Tibial nerve (tissue), 4 donors: ENCODE results near the gene S1PR3. TPM values are rescaled to one million over a fixed set of nuclear protein-coding genes. Genes with fewer than 3 reads are reported as not detected.

Source experiments
- DNase-seq, 2 donors: peaks; one replicate each; pipeline ENCODE4 v3.0.0-alpha.2; 2019; ENCODE audit warnings: low spot score in 2 of 2
- H3K27ac ChIP-seq, 4 donors: fragments of 200-600 bp; sonication (generic) in 3 of 4; one replicate each; pipeline ENCODE4 v1.5.1; 2017 to 2019; ENCODE audit warnings: mild to moderate bottlenecking in 1 of 4
- H3K27me3 ChIP-seq, 2 donors: fragments of 200-600 bp; sonication (generic) in 1 of 2; one replicate each; pipeline versions ENCODE4 v1.5.1 to v1.6.0; 2017 to 2019
- H3K36me3 ChIP-seq, 3 donors: fragments of 200-600 bp; sonication (generic); one replicate each; pipeline ENCODE4 v1.5.1; 2018 to 2019
- H3K4me1 ChIP-seq, 4 donors: fragments of 200-600 bp; sonication (generic) in 3 of 4; one replicate each; pipeline ENCODE4 v1.5.1; 2017 to 2019
- H3K4me3 ChIP-seq, 4 donors: fragments of 200-600 bp; sonication (generic) in 3 of 4; one replicate each; pipeline ENCODE4 v1.5.1; 2017 to 2019; ENCODE audit warnings: mild to moderate bottlenecking in 1 of 4, moderate library complexity in 1 of 4
- H3K9me3 ChIP-seq, 4 donors: fragments of 200-600 bp; sonication (generic) in 3 of 4; one replicate each; pipeline ENCODE4 v1.5.1; 2017 to 2019
- CTCF ChIP-seq, 5 experiments: fragments of 200-600 bp in 3 of 5; fragments of 450-650 bp in 2 of 5; sonication (generic) in 3 of 5; IDR thresholded peaks; one replicate each; pipeline ENCODE4 v1.5.1; 2016 to 2019; ENCODE audit warnings: antibody characterized with exemption in 5 of 5, mild to moderate bottlenecking in 3 of 5, moderate library complexity in 2 of 5
- EP300 ChIP-seq, 2 donors: sonication (generic); formaldehyde crosslinking; IDR thresholded peaks; one replicate each; pipeline ENCODE4 v1.6.1; 2017; ENCODE audit warnings: antibody characterized with exemption in 2 of 2, mild to moderate bottlenecking in 1 of 2
- POLR2A ChIP-seq, 2 donors: fragments of 450-650 bp; IDR thresholded peaks; one replicate each; pipeline ENCODE4 v1.6.1; 2017; ENCODE audit warnings: antibody characterized with exemption in 2 of 2, mild to moderate bottlenecking in 2 of 2, moderate library complexity in 2 of 2
- WGBS, 2 donors: methylation state at CpG; one replicate each; pipeline ENCODE4 v1.1.5; 2018; 5-methylcytosine and 5-hydroxymethylcytosine counted together
- total RNA-seq, 4 donors: library from RNA; depleted of rRNA; stranded (reverse); fragments of >200 nt; gene quantifications; one replicate each; pipeline ENCODE4 v1.1.0, GENCODE V29; 2016

S1PR3 gene
- total RNA-seq, 4 donors from 2014 or later = 13.0 to 25.8 (median 14.5) TPM

- 86 to 87% methylated on average over 4 of the region's 4 CpGs for WGBS, 2 donors
- peaks cover 0 to 11% (median 0%) of the 10 kb centered on the region in 4 donors for H3K9me3 ChIP-seq
- no peaks in the 10 kb centered on the region for H3K4me1 ChIP-seq
- TF ChIP-seq POLR2A (IDR thresholded peaks at IDR 0.05) (no peak), EP300 (IDR thresholded peaks at IDR 0.05) (no peak), CTCF (IDR thresholded peaks at IDR 0.05) (no peak)
- no peaks in the 10 kb centered on the region for H3K36me3 ChIP-seq
- no peak overlapping the region for H3K27ac ChIP-seq
- H3K4me3 ChIP-seq = no peak overlapping the region
- no peaks in the 10 kb centered on the region for H3K27me3 ChIP-seq
- no peak for DNase-seq
These were observed 22.5 kb upstream of the S1PR3 start for GRCh38 chr9:88968799-88969198.

GRCh38 chr9:88969646-88970373, 21.5 kb upstream of the S1PR3 start:
- Histone ChIP-seq H3K27me3 (no peaks in the 10 kb centered on the region), H3K9me3 (peaks cover 0 to 11% (median 0%) of the 10 kb centered on the region in 4 donors), H3K4me3 (no peak overlapping the region), H3K4me1 (no peaks in the 10 kb centered on the region), H3K27ac (no peak overlapping the region), H3K36me3 (no peaks in the 10 kb centered on the region)
- DNase-seq = no peak
- 81 to 84% methylated on average over 8 of the region's 8 CpGs for WGBS, 2 donors
- no peak for TF ChIP-seq POLR2A (IDR thresholded peaks at IDR 0.05)
- no peak for TF ChIP-seq EP300 (IDR thresholded peaks at IDR 0.05)
- TF ChIP-seq CTCF (IDR thresholded peaks at IDR 0.05) = no peak

GRCh38 chr9:88971131-88971960, 19.9 kb upstream of the S1PR3 start:
- no peak overlapping the region for H3K4me3 ChIP-seq
- H3K27me3 ChIP-seq = no peaks in the 10 kb centered on the region
- H3K36me3 ChIP-seq = no peaks in the 10 kb centered on the region
- no peak for TF ChIP-seq EP300 (IDR thresholded peaks at IDR 0.05)
- TF ChIP-seq POLR2A (IDR thresholded peaks at IDR 0.05) = no peak
- TF ChIP-seq CTCF (IDR thresholded peaks at IDR 0.05) = no peak
- peaks cover 0 to 11% (median 0%) of the 10 kb centered on the region in 4 donors for H3K9me3 ChIP-seq
- H3K4me1 ChIP-seq = no peaks in the 10 kb centered on the region
- no peak overlapping the region for H3K27ac ChIP-seq
- no peak for DNase-seq
- WGBS, 2 donors = 86 to 90% methylated on average over 22 to 23 of the region's 23 CpGs

- 85 to 90% methylated on average over 4 of the region's 4 CpGs for WGBS, 2 donors
- no peaks in the 10 kb centered on the region for H3K4me1 ChIP-seq
- no peak overlapping the region for H3K4me3 ChIP-seq
- H3K36me3 ChIP-seq = no peaks in the 10 kb centered on the region
- no peak for DNase-seq
- no peak for TF ChIP-seq POLR2A (IDR thresholded peaks at IDR 0.05)
- TF ChIP-seq EP300 (IDR thresholded peaks at IDR 0.05) = no peak
- no peak for TF ChIP-seq CTCF (IDR thresholded peaks at IDR 0.05)
- H3K27me3 ChIP-seq = no peaks in the 10 kb centered on the region
- H3K9me3 ChIP-seq = peaks cover 0 to 11% (median 0%) of the 10 kb centered on the region in 4 donors
- H3K27ac ChIP-seq = no peak overlapping the region
These were observed 18.9 kb upstream of the S1PR3 start for GRCh38 chr9:88972401-88972800.
